Liver (tissue), 3 donors: ENCODE results near the gene BATF3.

Experiments
- ATF3 ChIP-seq: IDR thresholded peaks from 2 replicates; pipeline ENCODE4 v1.6.1; 2016; ENCODE audit warnings: antibody characterized with exemption
- CTCF ChIP-seq: fragments of 150-350 bp; IDR thresholded peaks from 2 replicates; pipeline ENCODE4 v1.5.1; 2017; ENCODE audit warnings: improper control_type of control experiment, low read depth, low read length; ENCODE audit not compliant: missing input control
- EGR1 ChIP-seq, 2 donors: IDR thresholded peaks; 2 replicates each; pipeline ENCODE4 v1.6.1; 2016 to 2018; ENCODE audit warnings: antibody characterized with exemption in 2 of 2, low read depth in 2 of 2
- GABPA ChIP-seq, 2 donors: IDR thresholded peaks in 1 of 2; conservative IDR thresholded peaks in 1 of 2; 2 replicates each; pipeline ENCODE4 v1.6.1; 2016; ENCODE audit warnings: antibody characterized with exemption in 2 of 2, mild to moderate bottlenecking in 1 of 2, moderate library complexity in 1 of 2
- HNF4A ChIP-seq, 2 donors: conservative IDR thresholded peaks; 2 replicates each; pipeline ENCODE4 v1.6.1; 2016; ENCODE audit warnings: antibody characterized with exemption in 2 of 2, mild to moderate bottlenecking in 2 of 2
- JUND ChIP-seq, 2 donors: IDR thresholded peaks; 2 replicates each; pipeline ENCODE4 v1.6.1; 2016; ENCODE audit warnings: antibody characterized with exemption in 2 of 2
- MAX ChIP-seq: IDR thresholded peaks from 2 replicates; pipeline ENCODE4 v1.6.1; 2016; ENCODE audit warnings: antibody characterized with exemption
- NR2F2 ChIP-seq: IDR thresholded peaks from 2 replicates; pipeline ENCODE4 v1.6.1; 2016; ENCODE audit warnings: antibody characterized with exemption
- RAD21 ChIP-seq, 2 donors: IDR thresholded peaks; 2 replicates each; pipeline ENCODE4 v1.6.1; 2016; ENCODE audit warnings: antibody characterized with exemption in 2 of 2, mild to moderate bottlenecking in 2 of 2
- REST ChIP-seq: IDR thresholded peaks from 2 replicates; pipeline ENCODE4 v1.6.1; 2016; ENCODE audit warnings: antibody characterized with exemption, mild to moderate bottlenecking
- SP1 ChIP-seq: IDR thresholded peaks from 2 replicates; pipeline ENCODE4 v1.6.1; 2018; ENCODE audit warnings: antibody characterized with exemption, mild to moderate bottlenecking
- TAF1 ChIP-seq: conservative IDR thresholded peaks from 2 replicates; pipeline ENCODE4 v1.6.1; 2016; ENCODE audit warnings: antibody characterized with exemption, mild to moderate bottlenecking
- YY1 ChIP-seq: IDR thresholded peaks from 2 replicates; pipeline ENCODE4 v1.6.1; 2016; ENCODE audit warnings: antibody characterized with exemption, mild to moderate bottlenecking
- ZBTB33 ChIP-seq: IDR thresholded peaks from 2 replicates; pipeline ENCODE4 v1.6.1; 2016; ENCODE audit warnings: antibody characterized with exemption
- donor health status: healthy.
- donor health status: healthy.

- TF ChIP-seq RAD21 (IDR thresholded peaks at IDR 0.05): no peak
- no peak for TF ChIP-seq CTCF
- TF ChIP-seq GABPA (IDR thresholded peaks at IDR 0.05 in 1 of 2, conservative IDR thresholded peaks at IDR 0.05 in 1 of 2): no peak
- TF ChIP-seq REST: peak; percentile 23
- TF ChIP-seq MAX: no peak
- no peak for TF ChIP-seq TAF1
- TF ChIP-seq ATF3: no peak
- no peak for TF ChIP-seq JUND (IDR thresholded peaks at IDR 0.05)
- no peak for TF ChIP-seq YY1
- peak; percentile 60 for TF ChIP-seq SP1
- peak; percentile 99 for TF ChIP-seq NR2F2
- no peak for TF ChIP-seq ZBTB33
- TF ChIP-seq HNF4A (conservative IDR thresholded peaks at IDR 0.05): no peak
- TF ChIP-seq EGR1 (IDR thresholded peaks at IDR 0.05; ENCODE audit: low read depth in 2 of 2): no peak
Measured at GRCh38 chr1:212638492-212639151, 61.0 kb downstream of the BATF3 start.
